HCT116 (cell line): ENCODE measurements around the gene TMEM30A. TPM values are rescaled to one million over a fixed set of nuclear protein-coding genes. Genes with fewer than 3 reads are reported as not detected.

Experiments
- ATAC-seq: fragments of 200-7000 bp; cut with Tn5 transposase; 2 replicates; pipeline ENCODE4 v1.9.1; 2020; ENCODE audit warnings: mild to moderate bottlenecking, moderate library complexity
- BruUV-seq: library from RNA; stranded (reverse); fragments of 400-500 nt; replicated peaks from 2 replicates; lab custom pipeline; 2021; lab: Mats Ljungman, UMichigan
- CTCF ChIA-PET: fragments of 300-600 bp; sonication (Branson Sonifier 250); formaldehyde crosslinking; loops from one replicate; lab custom pipeline; 2021; ENCODE audit warnings: antibody characterized with exemption; lab: Charles Lee
- POLR2A ChIA-PET: fragments of 300-600, 350-600 bp; sonication (Branson Sonifier 250); formaldehyde crosslinking; loops from one replicate; lab custom pipeline; 2021; ENCODE audit warnings: antibody characterized with exemption; lab: Charles Lee
- RAD21 ChIA-PET, 2 experiments: fragments of 300-600 bp; sonication (Branson Sonifier 250); formaldehyde crosslinking; loops; one replicate each; lab custom pipeline; 2023; ENCODE audit warnings: low total read pairs in 2 of 2; ENCODE audit not compliant: uncharacterized antibody in 2 of 2, unreplicated experiment in 2 of 2, low non-redundant PET in 1 of 2; lab: Charles Lee
- DNase-seq: peaks from one replicate; pipeline ENCODE4 v3.0.0-alpha.2; 2010; ENCODE audit warnings: low read depth, low spot score
- H2AFZ ChIP-seq: fragments of 200-600 bp; shearing (Covaris generic), sonication (generic); 2 replicates; pipeline ENCODE4 v1.6.1; 2017; ENCODE audit warnings: low read depth, mixed run types, mixed read lengths, antibody characterized with exemption, low read length; ENCODE audit not compliant: poor library complexity, severe bottlenecking
- H3K27ac ChIP-seq: 2 replicates; pipeline ENCODE4 v1.5.1; 2012; ENCODE audit warnings: low read depth, low read length
- H3K27me3 ChIP-seq: fragments of 200-600 bp; sonication (generic); 2 replicates; pipeline ENCODE4 v1.6.1; 2016; ENCODE audit warnings: mixed run types, low read length, mixed read lengths; ENCODE audit not compliant: insufficient read depth
- H3K36me3 ChIP-seq, 2 experiments: fragments of 200-500 bp in 1 of 2; fragments of 200-600 bp in 1 of 2; sonication (Bioruptor generic) in 1 of 2; sonication (generic) in 1 of 2; 2 replicates each; pipeline versions ENCODE4 v1.5.1 to v1.6.1; 2014 to 2016; ENCODE audit warnings: low read length in 2 of 2, inconsistent platforms in 1 of 2, mixed read lengths in 1 of 2, mixed run types in 1 of 2; ENCODE audit not compliant: insufficient read depth in 2 of 2, control insufficient read depth in 1 of 2
- H3K4me1 ChIP-seq, 2 experiments: fragments of 200-600 bp in 1 of 2; sonication (generic) in 1 of 2; 2 replicates each; pipeline versions ENCODE4 v1.5.1 to v1.6.1; 2012 to 2017; ENCODE audit warnings: low read length in 2 of 2, inconsistent platforms in 1 of 2, mild to moderate bottlenecking in 1 of 2, mixed read lengths in 1 of 2, mixed run types in 1 of 2, moderate library complexity in 1 of 2; ENCODE audit not compliant: insufficient read depth in 2 of 2, control insufficient read depth in 1 of 2
- H3K4me2 ChIP-seq: fragments of 200-600 bp; sonication (generic); 2 replicates; pipeline ENCODE4 v1.6.1; 2017; ENCODE audit warnings: mixed run types, low read length, mixed read lengths
- H3K4me3 ChIP-seq, 2 experiments: fragments of 200-600 bp in 1 of 2; sonication (generic) in 1 of 2; replicated peaks in 1 of 2; 2 replicates each; pipeline ENCODE4 v1.5.1; 2011 to 2016; ENCODE audit warnings: low read length in 2 of 2, control low read depth in 1 of 2, low read depth in 1 of 2, mild to moderate bottlenecking in 1 of 2, mixed read lengths in 1 of 2, mixed run types in 1 of 2
- H3K79me2 ChIP-seq: fragments of 200-600 bp; sonication (generic); 2 replicates; pipeline ENCODE4 v1.6.1; 2017; ENCODE audit warnings: mild to moderate bottlenecking, mixed run types, low read length, moderate library complexity, mixed read lengths; ENCODE audit not compliant: insufficient read depth
- H3K9ac ChIP-seq: fragments of 200-600 bp; sonication (generic); 2 replicates; pipeline ENCODE4 v1.6.1; 2016; ENCODE audit warnings: low read length, mixed read lengths
- H3K9me2 ChIP-seq: fragments of 200-600 bp; sonication (generic), shearing (Covaris generic); 2 replicates; pipeline ENCODE4 v1.6.1; 2017; ENCODE audit warnings: mixed run types, mild to moderate bottlenecking, moderate library complexity; ENCODE audit not compliant: insufficient read depth
- H3K9me3 ChIP-seq, 2 experiments: fragments of 200-500 bp in 1 of 2; fragments of 200-600 bp in 1 of 2; sonication (Bioruptor generic) in 1 of 2; sonication (generic) in 1 of 2; 2 replicates each; pipeline ENCODE4 v1.6.1; 2014 to 2017; ENCODE audit warnings: low read length in 2 of 2, mixed read lengths in 2 of 2, inconsistent platforms in 1 of 2, low read depth in 1 of 2, mild to moderate bottlenecking in 1 of 2, mixed run types in 1 of 2, moderate library complexity in 1 of 2; ENCODE audit not compliant: control insufficient read depth in 1 of 2, insufficient read depth in 1 of 2
- H4K20me1 ChIP-seq: fragments of 200-600 bp; sonication (generic), shearing (Covaris generic); 2 replicates; pipeline ENCODE4 v1.6.1; 2017; ENCODE audit warnings: mixed run types, mild to moderate bottlenecking, moderate library complexity; ENCODE audit not compliant: insufficient read depth
- CBX3 ChIP-seq: IDR thresholded peaks from 2 replicates; pipeline ENCODE4 v1.6.1; 2012; ENCODE audit warnings: low read depth
- EGR1 ChIP-seq: IDR thresholded peaks from 2 replicates; pipeline ENCODE4 v1.6.1; 2012; ENCODE audit warnings: low read depth
- EZH2 ChIP-seq: fragments of 200-600 bp; sonication (generic); IDR thresholded peaks from 2 replicates; pipeline ENCODE4 v1.6.1; 2017; ENCODE audit warnings: antibody characterized with exemption, mixed run types
- EZH2phosphoT487 ChIP-seq: fragments of 200-600 bp; IDR thresholded peaks from 2 replicates; pipeline ENCODE4 v1.6.1; 2018; ENCODE audit warnings: antibody characterized with exemption, borderline replicate concordance
- FOSL1 ChIP-seq: IDR thresholded peaks from 2 replicates; pipeline ENCODE4 v1.6.1; 2012; ENCODE audit warnings: low read depth
- JUND ChIP-seq: IDR thresholded peaks from 2 replicates; pipeline ENCODE4 v1.6.1; 2012
- POLR2A ChIP-seq: IDR thresholded peaks from 2 replicates; pipeline ENCODE4 v1.7.0; 2011; ENCODE audit warnings: borderline replicate concordance; ENCODE audit not compliant: insufficient read depth, insufficient read length; ENCODE audit errors: extremely low read depth
- POLR2AphosphoS5 ChIP-seq: IDR thresholded peaks from 2 replicates; pipeline ENCODE4 v1.6.1; 2011; ENCODE audit warnings: mild to moderate bottlenecking, low read depth, low read length, moderate library complexity
- RAD21 ChIP-seq: IDR thresholded peaks from 2 replicates; pipeline ENCODE4 v1.6.1; 2012; ENCODE audit warnings: low read depth, mild to moderate bottlenecking
- SIN3A ChIP-seq: IDR thresholded peaks from 2 replicates; pipeline ENCODE4 v1.6.1; 2012; ENCODE audit warnings: low read depth
- SRF ChIP-seq: IDR thresholded peaks from 2 replicates; pipeline ENCODE4 v1.6.1; 2012; ENCODE audit warnings: low read depth
- TCF7L2 ChIP-seq: IDR thresholded peaks from 2 replicates; pipeline ENCODE4 v1.7.0; 2011; ENCODE audit warnings: borderline replicate concordance, inconsistent platforms; ENCODE audit not compliant: insufficient read depth, insufficient read length; ENCODE audit errors: extremely low read depth
- YY1 ChIP-seq: IDR thresholded peaks from 2 replicates; pipeline ENCODE4 v1.6.1; 2011; ENCODE audit warnings: low read length, low read depth, moderate library complexity, mild to moderate bottlenecking; ENCODE audit not compliant: insufficient replicate concordance; ENCODE audit errors: extremely low read depth
- ZBTB33 ChIP-seq: IDR thresholded peaks from 2 replicates; pipeline ENCODE4 v1.6.1; 2011; ENCODE audit warnings: mild to moderate bottlenecking, low read length, moderate library complexity; ENCODE audit not compliant: insufficient replicate concordance; ENCODE audit errors: extremely low read depth
- ZFX ChIP-seq: fragments of 450-650 bp; IDR thresholded peaks from 2 replicates; pipeline ENCODE4 v1.6.1; 2017
- ZNF274 ChIP-seq: fragments of 200-500 bp; sonication (Bioruptor generic); IDR thresholded peaks from 2 replicates; pipeline ENCODE4 v1.6.1; 2014; ENCODE audit warnings: mild to moderate bottlenecking, low read depth, low read length, inconsistent platforms
- intact Hi-C: fragments of 100-400 bp; cut with micrococcal nuclease; formaldehyde crosslinking; loops from 2 replicates; pipeline ENCODE4 v1.10.0; 2022
- total RNA-seq: library from RNA; stranded (reverse); gene quantifications from one replicate; pipeline ENCODE4 v1.2.1, GENCODE V29; 2021; ENCODE audit not compliant: unreplicated experiment
- TF ChIP-seq, protein P1 (sequence below): IDR thresholded peaks from 2 replicates; pipeline ENCODE4 v1.6.1; 2012
- TF ChIP-seq, protein P2 (sequence below), 3 experiments: fragments of 200-600 bp in 1 of 3; sonication (generic) in 1 of 3; IDR thresholded peaks in 2 of 3; conservative IDR thresholded peaks in 1 of 3; 2 replicates each; pipeline ENCODE4 v1.5.1; 2012 to 2017; ENCODE audit warnings: low read depth in 2 of 3, low read length in 2 of 3, antibody characterized with exemption in 1 of 3, borderline replicate concordance in 1 of 3, control low read depth in 1 of 3, mild to moderate bottlenecking in 1 of 3, mixed read lengths in 1 of 3, mixed run types in 1 of 3, moderate library complexity in 1 of 3; ENCODE audit not compliant: insufficient read depth in 1 of 3
- TF ChIP-seq, protein P3 (sequence below): IDR thresholded peaks from 2 replicates; pipeline ENCODE4 v1.6.1; 2012
- TF ChIP-seq, protein P4 (sequence below): IDR thresholded peaks from 2 replicates; pipeline ENCODE4 v1.6.1; 2012; ENCODE audit warnings: low read depth

The TMEM30A gene
- total RNA-seq, 1 experiment from 2014 or later = 73.4 TPM

GRCh38 chr6:75223428-75223827 is 61.2 kb downstream of the TMEM30A start:
- Histone ChIP-seq H2AFZ (no peak overlapping the region), H3K4me3 (no peak overlapping the region), H3K36me3 (no peaks in the 10 kb centered on the region), H3K79me2 (no peaks in the 10 kb centered on the region), H3K4me2 (no peak overlapping the region), H3K9ac (no peak overlapping the region), H3K27ac (no peak overlapping the region), H3K9me2 (no peaks in the 10 kb centered on the region), H3K9me3 (no peaks in the 10 kb centered on the region), H3K4me1 (no peaks in the 10 kb centered on the region), H4K20me1 (no peaks in the 10 kb centered on the region), H3K27me3 (no peaks in the 10 kb centered on the region)
- no peak for ATAC-seq
- intact Hi-C loops = no loop called here
- ChIA-PET RAD21 (no interaction called here), POLR2A (no interaction called here), CTCF (no interaction called here)
- TF ChIP-seq EGR1 = no peak
- no peak for TF ChIP-seq CBX3
- TF ChIP-seq ZFX = no peak
- no peak for TF ChIP-seq POLR2AphosphoS5
- no peak for TF ChIP-seq SIN3A
- no peak for TF ChIP-seq EZH2
- TF ChIP-seq TCF7L2 = no peak
- TF ChIP-seq, protein P1, sequence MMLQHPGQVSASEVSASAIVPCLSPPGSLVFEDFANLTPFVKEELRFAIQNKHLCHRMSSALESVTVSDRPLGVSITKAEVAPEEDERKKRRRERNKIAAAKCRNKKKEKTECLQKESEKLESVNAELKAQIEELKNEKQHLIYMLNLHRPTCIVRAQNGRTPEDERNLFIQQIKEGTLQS = no peak
- TF ChIP-seq ZNF274 = no peak
- TF ChIP-seq, protein P2, sequence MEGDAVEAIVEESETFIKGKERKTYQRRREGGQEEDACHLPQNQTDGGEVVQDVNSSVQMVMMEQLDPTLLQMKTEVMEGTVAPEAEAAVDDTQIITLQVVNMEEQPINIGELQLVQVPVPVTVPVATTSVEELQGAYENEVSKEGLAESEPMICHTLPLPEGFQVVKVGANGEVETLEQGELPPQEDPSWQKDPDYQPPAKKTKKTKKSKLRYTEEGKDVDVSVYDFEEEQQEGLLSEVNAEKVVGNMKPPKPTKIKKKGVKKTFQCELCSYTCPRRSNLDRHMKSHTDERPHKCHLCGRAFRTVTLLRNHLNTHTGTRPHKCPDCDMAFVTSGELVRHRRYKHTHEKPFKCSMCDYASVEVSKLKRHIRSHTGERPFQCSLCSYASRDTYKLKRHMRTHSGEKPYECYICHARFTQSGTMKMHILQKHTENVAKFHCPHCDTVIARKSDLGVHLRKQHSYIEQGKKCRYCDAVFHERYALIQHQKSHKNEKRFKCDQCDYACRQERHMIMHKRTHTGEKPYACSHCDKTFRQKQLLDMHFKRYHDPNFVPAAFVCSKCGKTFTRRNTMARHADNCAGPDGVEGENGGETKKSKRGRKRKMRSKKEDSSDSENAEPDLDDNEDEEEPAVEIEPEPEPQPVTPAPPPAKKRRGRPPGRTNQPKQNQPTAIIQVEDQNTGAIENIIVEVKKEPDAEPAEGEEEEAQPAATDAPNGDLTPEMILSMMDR (IDR thresholded peaks at IDR 0.05 in 2 of 3, conservative IDR thresholded peaks at IDR 0.05 in 1 of 3; ENCODE audit: borderline replicate concordance in 1 of 3, insufficient read depth in 1 of 3, low read depth in 2 of 3, low read length in 2 of 3) = no peak
- no peak for TF ChIP-seq ZBTB33
- TF ChIP-seq YY1 = no peak
- no peak for TF ChIP-seq EZH2phosphoT487
- TF ChIP-seq, protein P3, sequence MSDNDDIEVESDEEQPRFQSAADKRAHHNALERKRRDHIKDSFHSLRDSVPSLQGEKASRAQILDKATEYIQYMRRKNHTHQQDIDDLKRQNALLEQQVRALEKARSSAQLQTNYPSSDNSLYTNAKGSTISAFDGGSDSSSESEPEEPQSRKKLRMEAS = no peak
- no peak for TF ChIP-seq POLR2A
- no peak for TF ChIP-seq FOSL1
- no peak for TF ChIP-seq RAD21
- no peak for TF ChIP-seq SRF
- TF ChIP-seq, protein P4, sequence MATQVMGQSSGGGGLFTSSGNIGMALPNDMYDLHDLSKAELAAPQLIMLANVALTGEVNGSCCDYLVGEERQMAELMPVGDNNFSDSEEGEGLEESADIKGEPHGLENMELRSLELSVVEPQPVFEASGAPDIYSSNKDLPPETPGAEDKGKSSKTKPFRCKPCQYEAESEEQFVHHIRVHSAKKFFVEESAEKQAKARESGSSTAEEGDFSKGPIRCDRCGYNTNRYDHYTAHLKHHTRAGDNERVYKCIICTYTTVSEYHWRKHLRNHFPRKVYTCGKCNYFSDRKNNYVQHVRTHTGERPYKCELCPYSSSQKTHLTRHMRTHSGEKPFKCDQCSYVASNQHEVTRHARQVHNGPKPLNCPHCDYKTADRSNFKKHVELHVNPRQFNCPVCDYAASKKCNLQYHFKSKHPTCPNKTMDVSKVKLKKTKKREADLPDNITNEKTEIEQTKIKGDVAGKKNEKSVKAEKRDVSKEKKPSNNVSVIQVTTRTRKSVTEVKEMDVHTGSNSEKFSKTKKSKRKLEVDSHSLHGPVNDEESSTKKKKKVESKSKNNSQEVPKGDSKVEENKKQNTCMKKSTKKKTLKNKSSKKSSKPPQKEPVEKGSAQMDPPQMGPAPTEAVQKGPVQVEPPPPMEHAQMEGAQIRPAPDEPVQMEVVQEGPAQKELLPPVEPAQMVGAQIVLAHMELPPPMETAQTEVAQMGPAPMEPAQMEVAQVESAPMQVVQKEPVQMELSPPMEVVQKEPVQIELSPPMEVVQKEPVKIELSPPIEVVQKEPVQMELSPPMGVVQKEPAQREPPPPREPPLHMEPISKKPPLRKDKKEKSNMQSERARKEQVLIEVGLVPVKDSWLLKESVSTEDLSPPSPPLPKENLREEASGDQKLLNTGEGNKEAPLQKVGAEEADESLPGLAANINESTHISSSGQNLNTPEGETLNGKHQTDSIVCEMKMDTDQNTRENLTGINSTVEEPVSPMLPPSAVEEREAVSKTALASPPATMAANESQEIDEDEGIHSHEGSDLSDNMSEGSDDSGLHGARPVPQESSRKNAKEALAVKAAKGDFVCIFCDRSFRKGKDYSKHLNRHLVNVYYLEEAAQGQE = no peak
- TF ChIP-seq JUND = no peak
- no TSS peak for BruUV-seq
- DNase-seq = no peak
